Omental fat pad (tissue), 4 donors: ENCODE measurements around the gene LRRC8C. TPM values are rescaled to one million over a fixed set of nuclear protein-coding genes. Genes with fewer than 3 reads are reported as not detected.

Experiments used
- ATAC-seq: fragments of 150-250 bp; one replicate; pipeline ENCODE4 v1.9.1; 2016; ENCODE audit warnings: mild to moderate bottlenecking, moderate library complexity; ENCODE audit not compliant: low FRiP score
- DNase-seq: peaks from one replicate; pipeline ENCODE4 v3.0.0-alpha.2; 2019; ENCODE audit warnings: low spot score
- CTCF ChIP-seq, 3 donors: fragments of 450-650 bp; IDR thresholded peaks; one replicate each; pipeline ENCODE4 v1.5.1; 2016 to 2017; ENCODE audit warnings: antibody characterized with exemption in 3 of 3, mild to moderate bottlenecking in 3 of 3, moderate library complexity in 2 of 3
- total RNA-seq, 4 donors: library from RNA; depleted of rRNA; stranded (reverse); fragments of >200 nt; gene quantifications; one replicate each; pipeline ENCODE4 v1.1.0, GENCODE V29; 2016

LRRC8C gene
- total RNA-seq, 4 donors from 2014 or later = 10.9 to 39.4 (median 19.3) TPM

GRCh38 chr1:89665941-89666340 is 33.0 kb downstream of the LRRC8C start:
- DNase-seq (no peak), ATAC-seq (no peak)
- no peak for TF ChIP-seq CTCF (IDR thresholded peaks at IDR 0.05)

- no peak for DNase-seq
- TF ChIP-seq CTCF (IDR thresholded peaks at IDR 0.05) = no peak
- ATAC-seq = no peak
Observed at GRCh38 chr1:89666640-89667039, 33.7 kb downstream of the LRRC8C start.

GRCh38 chr1:89667691-89668090 is 34.8 kb downstream of the LRRC8C start:
- DNase-seq = no peak
- no peak for ATAC-seq
- no peak for TF ChIP-seq CTCF (IDR thresholded peaks at IDR 0.05)

GRCh38 chr1:89668961-89669360 is 36.0 kb downstream of the LRRC8C start:
- DNase-seq (no peak), ATAC-seq (no peak)
- TF ChIP-seq CTCF (IDR thresholded peaks at IDR 0.05) = no peak

GRCh38 chr1:89669441-89669840 is 36.5 kb downstream of the LRRC8C start:
- TF ChIP-seq CTCF (IDR thresholded peaks at IDR 0.05) = no peak
- no peak for ATAC-seq
- DNase-seq = no peak

- ATAC-seq = no peak
- DNase-seq = no peak
- TF ChIP-seq CTCF (IDR thresholded peaks at IDR 0.05) = no peak
Observed at GRCh38 chr1:89670163-89670562, 37.2 kb downstream of the LRRC8C start.

- DNase-seq (no peak), ATAC-seq (no peak)
- TF ChIP-seq CTCF (IDR thresholded peaks at IDR 0.05) = no peak
Observed at GRCh38 chr1:89670711-89671110, 37.8 kb downstream of the LRRC8C start.
